H7 (cell line): Measurements from ENCODE around the gene POU1F1. TPM values are rescaled to one million over a fixed set of nuclear protein-coding genes. Genes with fewer than 3 reads are reported as not detected.
"Not testable (repeated sequence)": the region's sequence is repeated elsewhere in the genome, so short reads cannot be mapped to it uniquely, and the experiment has no call there.

Experiments used
- DNase-seq: peaks from one replicate; pipeline ENCODE4 v3.0.0; 2012
- H3K27me3 ChIP-seq: 2 replicates; pipeline ENCODE4 v1.6.0; 2011; ENCODE audit warnings: mild to moderate bottlenecking, low read length; ENCODE audit not compliant: control insufficient read depth, insufficient read depth
- H3K36me3 ChIP-seq: replicated peaks from 2 replicates; pipeline ENCODE4 v1.5.1; 2011; ENCODE audit warnings: low read length; ENCODE audit not compliant: control insufficient read depth, insufficient read depth
- H3K4me3 ChIP-seq: 2 replicates; pipeline ENCODE4 v1.5.1; 2011; ENCODE audit warnings: low read depth, mild to moderate bottlenecking, control low read depth, low read length, moderate library complexity; ENCODE audit not compliant: insufficient read depth
- total RNA-seq: library from RNA; depleted of rRNA; stranded (reverse); fragments of >200 nt; shearing (Covaris generic); gene quantifications from 2 replicates; pipeline ENCODE4 v1.2.3, GENCODE V29; 2014

The POU1F1 gene
- total RNA-seq, 1 experiment from 2014 or later, result not detected

- no peak for DNase-seq
- Histone ChIP-seq H3K36me3 (no peaks in the 10 kb centered on the region), H3K27me3 (no peaks in the 10 kb centered on the region), H3K4me3 (no peak overlapping the region)
Observed at GRCh38 chr3:87270908-87271700, 5.3 kb downstream of the POU1F1 start.

DNA sequence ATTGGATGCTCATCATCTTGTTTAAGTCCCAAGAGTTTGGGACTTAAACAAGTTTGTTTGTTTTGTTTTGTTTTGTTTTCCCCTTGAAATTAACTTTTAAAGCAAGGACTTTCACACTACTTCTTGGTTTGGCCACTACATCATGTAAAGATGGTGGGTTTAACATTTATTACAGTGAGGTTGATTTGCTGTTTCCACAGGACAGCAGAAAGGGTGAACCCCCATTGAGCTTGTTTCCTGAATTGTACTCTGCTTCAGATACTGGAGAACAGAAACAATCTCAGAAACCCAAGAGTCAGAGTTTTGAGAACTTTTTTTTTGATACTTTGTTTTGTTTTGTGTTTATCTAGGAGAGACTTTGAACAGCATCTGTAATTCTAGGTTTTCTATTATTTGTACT lies 6.7 kb downstream of the POU1F1 start:
- H3K27me3 ChIP-seq, result no peaks in the 10 kb centered on the region
- DNase-seq, result no peak
- no peak overlapping the region for H3K4me3 ChIP-seq
- no peaks in the 10 kb centered on the region for H3K36me3 ChIP-seq

DNA sequence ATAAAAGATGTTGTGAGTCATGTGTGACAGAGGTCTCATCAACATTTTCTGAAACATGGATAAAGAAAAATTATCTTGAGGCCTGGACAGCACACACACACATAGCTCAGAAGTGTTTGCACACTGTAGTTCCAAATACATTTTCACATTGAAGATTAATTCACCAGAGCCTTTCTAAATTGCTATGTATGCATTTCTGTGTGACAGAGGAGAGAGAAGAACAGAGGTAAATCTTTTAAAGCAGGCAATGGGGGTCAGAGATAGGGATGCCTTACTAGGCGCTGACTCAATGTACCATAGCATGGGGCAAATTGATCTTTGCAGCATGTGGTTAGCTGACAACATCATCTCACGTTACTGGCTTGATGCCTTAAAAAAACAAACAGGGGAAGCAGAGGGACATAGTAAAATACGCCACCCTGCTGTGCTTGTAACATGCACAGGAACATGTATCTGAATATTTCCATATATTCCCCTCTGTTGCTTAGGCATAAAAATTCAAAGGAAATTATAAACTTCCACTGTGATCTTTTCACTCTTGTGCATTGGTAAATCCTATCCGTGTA lies 7.7 kb downstream of the POU1F1 start:
- no peaks in the 10 kb centered on the region for H3K36me3 ChIP-seq
- H3K4me3 ChIP-seq, result no peak overlapping the region
- H3K27me3 ChIP-seq, result no peaks in the 10 kb centered on the region
- no peak for DNase-seq

DNA sequence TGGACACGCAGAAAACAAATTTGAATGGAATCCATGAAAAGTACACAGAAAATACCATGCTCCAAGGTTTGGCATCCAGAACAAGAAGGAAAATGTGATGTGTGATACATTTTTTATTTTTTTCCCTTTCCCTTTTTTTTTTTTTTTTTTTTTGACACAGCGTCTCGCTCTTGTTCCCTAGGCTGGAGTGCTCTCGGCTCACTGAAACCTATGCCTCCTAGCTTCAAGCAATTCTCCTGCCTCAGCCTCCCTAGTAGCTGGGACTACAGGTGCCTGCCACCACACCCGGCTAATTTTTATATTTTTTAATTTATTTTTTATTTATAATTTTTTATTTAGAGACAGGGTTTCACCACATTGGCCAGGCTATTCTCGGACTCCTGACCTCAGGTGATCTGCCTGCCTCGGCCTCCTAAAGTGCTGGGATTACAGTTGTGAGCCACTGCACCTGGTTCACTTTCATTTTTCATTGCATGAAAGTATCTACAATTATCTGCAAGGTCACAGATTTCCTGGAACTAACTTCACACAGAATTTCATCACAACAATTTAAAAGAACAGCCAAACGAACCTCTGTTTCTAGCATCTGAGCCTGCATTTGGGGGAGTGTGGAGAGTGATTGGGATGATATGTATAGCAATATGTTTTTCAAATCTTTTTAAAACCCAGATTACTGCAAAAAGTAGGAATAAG lies 8.3 kb downstream of the POU1F1 start:
- no peak for DNase-seq
- Histone ChIP-seq H3K36me3 (no peaks in the 10 kb centered on the region), H3K27me3 (no peaks in the 10 kb centered on the region), H3K4me3 (no peak overlapping the region)

DNA sequence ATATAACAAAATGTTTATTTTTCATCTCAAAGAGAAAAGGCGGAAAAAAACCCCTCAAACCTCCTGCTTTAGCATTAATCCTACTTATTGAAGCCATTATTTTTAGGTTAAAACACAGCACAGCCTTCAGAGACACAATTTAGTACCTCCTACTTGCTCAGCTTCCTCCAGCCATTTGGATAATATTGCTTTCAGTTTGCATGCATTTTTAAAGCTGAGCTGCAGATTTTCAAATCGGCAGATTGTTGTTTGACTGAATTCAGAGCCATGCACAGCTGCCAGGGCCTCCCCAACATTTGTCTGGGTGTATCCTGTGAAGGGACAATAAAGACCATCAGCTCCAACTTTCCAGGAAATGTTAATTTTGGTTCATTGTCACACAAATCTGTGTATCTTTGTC lies 14.5 kb downstream of the POU1F1 start:
- Histone ChIP-seq H3K27me3 (no peaks in the 10 kb centered on the region), H3K4me3 (no peak overlapping the region), H3K36me3 (no peaks in the 10 kb centered on the region)
- no peak for DNase-seq

DNA sequence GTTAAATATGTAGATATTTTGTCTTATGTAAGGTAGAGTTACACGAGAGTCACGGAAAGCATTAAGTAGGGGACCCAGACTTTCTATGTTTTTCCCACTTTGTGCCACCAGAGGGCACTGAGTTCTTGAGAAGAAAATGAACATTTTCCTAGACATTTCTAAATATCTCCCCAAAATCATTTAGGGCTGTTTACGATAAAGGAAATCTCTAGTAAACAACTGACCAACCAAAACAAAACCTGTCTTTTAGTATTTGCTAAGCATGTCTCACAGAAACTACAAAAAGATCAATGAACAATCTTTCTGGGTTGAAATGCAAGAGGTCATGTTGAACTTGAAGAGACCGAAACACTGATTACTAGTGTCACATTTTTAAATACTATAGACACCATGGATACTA lies 16.1 kb downstream of the POU1F1 start:
- no peak overlapping the region for H3K4me3 ChIP-seq
- H3K27me3 ChIP-seq, result no peaks in the 10 kb centered on the region
- no peaks in the 10 kb centered on the region for H3K36me3 ChIP-seq
- DNase-seq, result peak; percentile 2

DNA sequence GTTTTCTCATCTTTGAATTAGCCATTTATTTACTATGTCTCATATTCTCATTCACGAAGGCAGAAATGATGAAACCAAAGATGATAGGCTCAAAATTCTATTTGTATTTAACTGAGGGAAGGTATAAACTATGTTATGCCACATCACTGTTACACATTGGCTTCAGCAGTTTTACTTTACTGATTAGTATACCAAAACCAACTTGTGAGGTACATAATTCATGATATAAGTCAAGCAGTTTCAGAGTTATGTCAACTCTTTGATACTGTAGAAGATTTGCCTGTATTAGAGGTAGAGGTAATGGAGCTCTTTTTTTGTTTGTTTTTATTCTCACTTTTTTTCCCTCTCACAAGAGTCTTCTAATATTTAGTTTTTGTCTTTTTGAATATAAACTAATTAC lies 26.4 kb downstream of the POU1F1 start:
- Histone ChIP-seq H3K4me3 (no peak overlapping the region), H3K36me3 (peaks cover 2% of the 10 kb centered on the region), H3K27me3 (no peaks in the 10 kb centered on the region)
- DNase-seq, result no peak

DNA sequence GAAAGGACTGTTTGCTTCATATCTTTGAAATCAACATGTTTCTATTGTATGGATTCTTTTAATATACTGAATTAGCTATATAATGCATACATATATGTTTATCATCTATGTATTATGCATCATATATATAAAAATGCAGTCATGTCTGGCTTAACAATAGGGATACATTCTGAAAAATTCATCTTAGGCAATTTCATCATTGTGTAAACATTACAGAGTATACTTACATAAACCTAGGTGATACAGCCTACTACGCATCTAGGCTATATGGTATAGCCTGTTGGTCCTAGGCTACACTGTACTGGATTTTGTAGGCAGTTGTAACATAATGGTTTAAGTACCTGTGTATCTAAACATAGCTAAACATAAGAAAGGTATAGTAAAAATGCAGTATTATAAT lies 27.6 kb downstream of the POU1F1 start:
- DNase-seq, result no peak
- no peaks in the 10 kb centered on the region for H3K27me3 ChIP-seq
- no peak overlapping the region for H3K4me3 ChIP-seq
- peaks cover 2% of the 10 kb centered on the region for H3K36me3 ChIP-seq

- not testable (repeated sequence) for DNase-seq, H3K36me3 ChIP-seq, H3K27me3 ChIP-seq, H3K4me3 ChIP-seq
Observed at GRCh38 chr3:87248231-87248630, 28.2 kb downstream of the POU1F1 start.

GRCh38 chr3:87247430-87247773 lies 29.0 kb downstream of the POU1F1 start:
- H3K36me3 ChIP-seq, result no peaks in the 10 kb centered on the region; the same call in none of the 2 replicates
- DNase-seq, result no peak
- H3K4me3 ChIP-seq, result no peak overlapping the region
- no peaks in the 10 kb centered on the region for H3K27me3 ChIP-seq

- Histone ChIP-seq H3K27me3 (no peaks in the 10 kb centered on the region), H3K4me3 (no peak overlapping the region), H3K36me3 (no peaks in the 10 kb centered on the region; the same call in none of the 2 replicates)
- no peak for DNase-seq
Observed at GRCh38 chr3:87246662-87247429, 29.5 kb downstream of the POU1F1 start.

- Histone ChIP-seq H3K27me3 (no peaks in the 10 kb centered on the region), H3K36me3 (no peaks in the 10 kb centered on the region; the same call in 1 of the 2 replicates), H3K4me3 (no peak overlapping the region)
- no peak for DNase-seq
Observed at GRCh38 chr3:87236093-87236492, 40.3 kb downstream of the POU1F1 start.

DNA sequence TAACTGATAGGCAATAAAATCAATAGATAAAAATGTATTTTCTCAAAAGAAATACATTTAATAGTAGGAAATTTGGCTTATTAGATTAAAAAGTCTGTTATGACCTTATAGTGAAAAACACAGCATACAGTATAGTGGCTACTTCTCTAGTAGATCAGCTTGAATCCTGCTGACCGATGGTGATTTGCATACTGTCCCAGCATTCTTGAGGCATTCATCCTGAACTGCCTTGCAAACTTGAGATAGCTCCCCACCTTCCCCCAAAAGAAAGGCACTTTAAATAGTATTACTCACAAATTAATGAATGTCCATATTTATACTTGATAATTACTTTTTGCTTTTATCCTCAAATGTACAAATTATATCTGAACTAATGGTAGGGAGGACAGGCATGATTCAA lies 42.6 kb downstream of the POU1F1 start:
- no peak for DNase-seq
- Histone ChIP-seq H3K36me3 (no peaks in the 10 kb centered on the region; the same call in 1 of the 2 replicates), H3K4me3 (no peak overlapping the region), H3K27me3 (no peaks in the 10 kb centered on the region)

GRCh38 chr3:87229113-87229512 lies 47.3 kb downstream of the POU1F1 start:
- Histone ChIP-seq H3K27me3 (no peaks in the 10 kb centered on the region), H3K36me3 (no peaks in the 10 kb centered on the region), H3K4me3 (no peak overlapping the region)
- no peak for DNase-seq
